ENCODE measurements around the gene GLI3.

Gene GLI3

GRCh38 chr7:42035210-42035609 lies 201.8 kb downstream of the GLI3 start:
- no peak for DNase-seq (ENCODE audit: low read depth)

GRCh38 chr7:42033480-42033879 lies 203.5 kb downstream of the GLI3 start:
- no peak for DNase-seq (ENCODE audit: low read depth)

GRCh38 chr7:42029405-42029804 lies 207.6 kb downstream of the GLI3 start:
- DNase-seq (ENCODE audit: low read depth) = no peak

GRCh38 chr7:42027521-42027920 lies 209.5 kb downstream of the GLI3 start:
- DNase-seq (ENCODE audit: low read depth) = no peak

GRCh38 chr7:42026622-42027197 lies 210.3 kb downstream of the GLI3 start:
- DNase-seq (ENCODE audit: low read depth) = no peak

- no peak for DNase-seq (ENCODE audit: low read depth)
Measured at GRCh38 chr7:42025635-42026375, 211.2 kb downstream of the GLI3 start.

- no peak for DNase-seq (ENCODE audit: low read depth)
Measured at GRCh38 chr7:42024537-42024936, 212.5 kb downstream of the GLI3 start.

- no peak for DNase-seq (ENCODE audit: low read depth)
Measured at GRCh38 chr7:42023262-42023661, 213.7 kb downstream of the GLI3 start.

GRCh38 chr7:42022791-42023190 lies 214.2 kb downstream of the GLI3 start:
- DNase-seq (ENCODE audit: low read depth) = no peak

GRCh38 chr7:42022056-42022455 lies 215.0 kb downstream of the GLI3 start:
- DNase-seq (ENCODE audit: low read depth) = no peak

GRCh38 chr7:42021631-42022030 lies 215.4 kb downstream of the GLI3 start:
- no peak for DNase-seq (ENCODE audit: low read depth)

GRCh38 chr7:42020061-42020460 lies 216.9 kb downstream of the GLI3 start:
- DNase-seq (ENCODE audit: low read depth) = no peak

- DNase-seq (ENCODE audit: low read depth) = no peak
Measured at GRCh38 chr7:42017349-42017986, 219.5 kb downstream of the GLI3 start.

- no peak for DNase-seq (ENCODE audit: low read depth)
Measured at GRCh38 chr7:42016517-42016916, 220.5 kb downstream of the GLI3 start.

- no peak for DNase-seq (ENCODE audit: low read depth)
Measured at GRCh38 chr7:42014625-42015618, 222.1 kb downstream of the GLI3 start.

- no peak for DNase-seq (ENCODE audit: low read depth)
Measured at GRCh38 chr7:42012786-42013360, 224.1 kb downstream of the GLI3 start.

- DNase-seq (ENCODE audit: low read depth) = no peak
Measured at GRCh38 chr7:42012313-42012712, 224.7 kb downstream of the GLI3 start.

- DNase-seq (ENCODE audit: low read depth) = no peak
Measured at GRCh38 chr7:42011846-42012245, 225.2 kb downstream of the GLI3 start.

- no peak for DNase-seq (ENCODE audit: low read depth)
Measured at GRCh38 chr7:42010751-42011150, 226.3 kb downstream of the GLI3 start.

GRCh38 chr7:42006801-42007513 lies 230.1 kb downstream of the GLI3 start:
- no peak for DNase-seq (ENCODE audit: low read depth)

- DNase-seq (ENCODE audit: low read depth) = no peak
Measured at GRCh38 chr7:42002654-42003053, 234.4 kb downstream of the GLI3 start.
